NCI-H524 (cell line): ENCODE results near the gene CASKIN1.

Source experiments
- DNase-seq, 2 experiments: peaks; one replicate each; lab custom pipeline; 2025; lab: John Stamatoyannopoulos, UW

Gene CASKIN1

DNA sequence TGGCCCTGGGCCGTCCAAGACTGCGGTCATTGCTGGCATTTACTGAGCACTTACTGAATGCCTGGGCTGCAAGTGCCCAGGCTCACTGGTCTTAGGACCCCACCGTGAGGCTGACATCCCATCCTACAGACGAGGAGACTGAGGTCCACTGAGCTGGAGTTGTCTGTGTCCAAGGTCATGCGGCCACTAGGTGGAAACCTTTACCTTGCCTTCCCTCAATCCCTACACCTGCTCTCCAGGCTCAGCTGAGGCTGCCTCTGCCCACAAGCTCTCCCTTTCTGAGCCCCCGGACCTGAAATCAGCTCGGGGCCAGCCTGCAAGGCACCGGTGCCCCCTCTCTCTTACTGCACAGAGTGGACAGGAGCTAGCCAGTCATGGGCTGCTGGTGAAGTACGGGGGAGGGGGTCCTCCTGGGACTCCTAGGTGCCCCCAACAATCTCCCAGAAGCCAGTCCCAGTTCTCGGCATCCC lies 1.5 kb downstream of the CASKIN1 start:
- peak; percentile 48 to 70 for DNase-seq

DNA sequence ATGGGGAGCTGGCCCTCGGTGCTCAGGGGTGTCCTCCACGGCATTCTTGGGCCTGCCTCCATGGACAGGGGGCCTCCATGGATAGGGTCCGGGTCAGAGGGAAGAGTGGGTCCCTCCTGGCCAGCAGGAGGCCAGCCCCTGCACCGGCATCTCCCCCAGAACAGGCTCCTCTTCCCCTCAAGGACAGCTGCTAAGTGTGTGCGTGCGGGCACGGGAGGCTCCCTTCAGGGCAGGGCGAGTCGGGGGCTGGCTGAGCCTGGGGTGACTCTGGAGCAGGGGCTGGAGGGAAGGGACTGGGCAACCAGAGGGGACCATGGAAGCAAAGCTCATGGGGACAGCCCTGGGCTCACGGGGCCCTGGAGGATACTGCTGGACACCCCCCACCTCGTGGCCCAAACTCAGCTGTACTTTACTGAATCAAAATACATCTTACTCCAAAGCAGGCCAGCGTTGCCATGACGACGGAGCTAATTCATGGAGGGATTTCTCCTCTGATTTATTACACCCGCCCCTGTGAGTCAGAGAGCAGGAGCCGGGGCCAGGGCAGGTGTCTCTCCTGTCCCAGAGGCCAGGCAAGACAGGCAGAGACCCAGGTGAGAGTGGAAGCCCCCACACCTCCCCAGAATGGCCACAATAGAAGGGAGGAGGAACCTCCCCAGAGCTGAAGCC lies 2.1 kb downstream of the CASKIN1 start:
- DNase-seq = peak; percentile 39 to 41

DNA sequence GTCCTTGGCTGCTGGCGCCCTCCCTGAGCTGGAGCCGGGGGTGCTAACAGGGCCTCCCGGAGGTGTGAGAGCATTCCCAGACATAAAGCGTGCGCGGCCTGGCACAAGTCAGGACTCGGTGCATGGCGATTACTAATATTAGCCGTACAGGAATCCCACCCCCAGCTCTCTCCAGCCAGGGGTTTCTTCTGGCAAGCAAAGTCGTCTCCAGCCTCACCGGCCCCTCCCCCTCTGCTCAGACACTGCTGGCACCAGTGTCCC lies 5.0 kb downstream of the CASKIN1 start:
- DNase-seq = no peak

DNA sequence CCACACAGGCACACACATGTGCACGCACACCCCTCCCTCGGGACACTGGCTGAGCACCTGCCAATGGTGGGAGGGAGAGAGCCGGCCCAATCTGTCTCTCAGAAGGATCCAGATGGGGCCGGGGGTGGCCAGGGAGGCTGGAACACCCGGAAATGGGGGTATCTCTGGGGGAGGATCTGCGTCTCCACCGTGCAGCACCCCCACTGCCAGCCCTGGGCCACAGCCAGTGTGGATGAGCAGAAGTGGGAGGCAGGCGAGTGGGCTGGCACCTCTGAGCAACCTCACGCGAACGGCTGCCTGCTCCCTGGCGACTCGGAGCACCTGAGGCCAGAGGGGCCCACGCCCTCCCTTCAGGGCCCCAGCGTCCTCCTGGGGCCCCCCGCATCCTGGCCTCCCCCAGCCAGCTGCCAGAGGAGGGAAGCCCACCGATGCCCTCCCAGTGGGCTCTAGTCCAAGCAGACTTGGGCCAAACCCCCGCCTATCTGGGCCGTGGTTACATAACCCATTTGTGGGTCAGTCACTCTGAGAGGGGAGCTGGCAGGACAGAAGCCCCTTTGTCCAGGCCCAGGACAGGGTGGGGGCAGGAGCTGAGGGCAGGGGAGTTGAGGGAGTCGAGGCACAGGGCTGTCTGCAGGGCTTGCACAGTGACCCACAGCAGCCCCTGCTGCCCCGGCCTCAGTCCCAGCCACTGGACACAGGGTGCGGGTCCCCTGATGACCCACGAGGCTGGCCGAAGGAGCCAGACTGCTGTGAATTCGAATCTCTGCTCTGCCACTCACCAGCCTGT lies 5.6 kb downstream of the CASKIN1 start:
- peak; percentile 35 to 79 for DNase-seq

DNA sequence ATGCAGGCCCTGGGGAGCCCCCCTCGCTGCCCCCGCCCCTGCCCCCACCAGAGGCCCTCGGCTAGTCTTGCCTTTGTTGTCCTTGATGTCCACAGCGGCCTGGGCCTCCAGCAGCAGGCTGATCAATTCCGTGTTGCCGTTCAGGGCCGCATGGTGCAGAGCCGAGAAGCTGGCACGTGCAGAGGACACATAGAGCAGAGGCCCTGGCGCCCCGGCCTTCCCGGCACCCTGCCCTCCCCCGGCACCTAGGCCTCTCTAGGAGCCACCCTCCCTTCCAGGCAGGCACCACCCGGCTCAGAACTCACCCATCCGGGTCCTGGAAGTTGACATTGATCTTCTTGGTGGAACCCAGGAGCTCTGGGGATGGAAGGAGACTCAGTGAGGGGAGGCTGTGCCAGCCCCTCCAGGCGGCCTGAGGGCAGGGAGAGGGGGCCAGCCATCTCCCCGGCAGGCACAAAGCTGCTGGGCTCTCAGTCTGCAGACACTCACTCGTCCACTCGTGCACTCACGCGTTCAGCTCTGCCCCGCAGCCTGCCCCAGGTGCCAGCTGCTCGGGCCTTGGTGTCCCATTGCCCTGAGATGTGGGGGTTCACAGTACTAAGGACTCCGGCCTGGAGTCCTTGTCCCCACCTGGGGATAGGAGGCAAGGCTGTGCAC lies 6.3 kb downstream of the CASKIN1 start:
- no peak for DNase-seq

DNA sequence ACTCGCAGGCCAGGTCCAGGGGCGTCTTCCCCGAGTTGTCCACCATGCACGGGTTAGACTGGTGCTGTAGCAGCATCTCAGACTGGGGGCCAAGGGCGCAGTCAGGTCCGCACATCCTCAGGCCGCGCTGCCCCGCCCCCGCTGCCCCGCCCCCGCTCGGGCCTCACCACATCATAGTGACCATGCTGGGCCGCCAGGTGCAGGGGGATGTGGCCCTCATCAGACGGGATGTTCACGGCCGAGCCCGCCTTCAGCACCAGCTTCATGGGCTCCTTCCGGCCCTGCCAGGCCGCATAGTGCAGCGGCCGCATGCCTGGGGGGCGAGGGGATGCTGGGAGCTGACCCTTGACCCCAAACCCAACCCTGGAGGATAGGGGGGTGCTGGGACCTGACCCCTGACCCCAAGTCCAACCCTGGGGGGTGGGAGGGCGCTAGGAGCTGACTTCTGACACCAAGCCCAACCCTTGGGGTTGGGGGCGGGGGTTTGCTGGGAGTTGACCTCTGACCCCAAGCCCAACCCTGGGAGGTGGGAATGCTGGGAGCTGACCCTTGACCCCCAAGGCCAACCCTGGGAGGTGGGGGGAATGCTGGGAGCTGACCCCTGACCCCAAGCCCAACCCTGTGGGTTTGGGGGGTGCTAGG lies 7.0 kb downstream of the CASKIN1 start:
- DNase-seq = no peak

DNA sequence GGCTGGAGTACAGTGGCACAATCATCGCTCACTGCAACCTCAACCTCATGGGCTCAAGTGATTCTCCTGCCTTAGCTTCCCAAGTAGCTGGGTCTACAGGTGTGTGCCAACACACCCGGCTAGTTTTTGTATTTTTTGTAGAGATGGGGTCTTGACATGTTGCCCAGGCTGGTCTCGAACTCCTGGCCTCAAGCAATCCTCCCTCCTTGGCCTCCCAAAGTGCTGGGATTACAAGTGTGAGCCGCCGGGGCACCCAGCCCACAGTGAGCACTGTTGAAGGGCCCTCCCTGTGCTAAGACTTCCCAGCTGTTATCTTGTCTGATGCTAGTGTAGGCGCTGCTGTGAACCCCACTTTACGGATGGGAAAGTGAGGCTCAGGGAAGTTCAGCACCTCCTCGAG lies 8.0 kb downstream of the CASKIN1 start:
- no peak for DNase-seq

DNA sequence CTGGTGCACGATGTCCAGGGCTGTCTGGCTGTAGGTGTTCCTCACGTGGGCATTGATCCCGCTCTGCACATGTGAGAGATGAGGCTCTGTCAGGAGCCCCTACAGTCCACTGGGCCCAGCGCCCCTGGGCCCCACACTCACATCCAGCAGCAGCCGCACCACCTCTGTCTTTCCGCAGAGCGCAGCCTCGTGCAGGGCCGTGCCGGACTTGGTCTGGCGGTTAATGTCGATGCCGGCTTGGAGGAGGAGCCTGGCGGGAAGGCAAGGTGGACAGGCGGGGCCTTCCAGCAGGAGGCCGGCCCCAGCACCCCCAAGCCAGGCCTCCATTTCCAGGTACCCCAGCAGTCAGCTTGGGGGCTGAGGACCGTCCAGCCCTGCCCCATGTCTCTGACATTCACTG lies 9.2 kb downstream of the CASKIN1 start:
- DNase-seq = no peak

DNA sequence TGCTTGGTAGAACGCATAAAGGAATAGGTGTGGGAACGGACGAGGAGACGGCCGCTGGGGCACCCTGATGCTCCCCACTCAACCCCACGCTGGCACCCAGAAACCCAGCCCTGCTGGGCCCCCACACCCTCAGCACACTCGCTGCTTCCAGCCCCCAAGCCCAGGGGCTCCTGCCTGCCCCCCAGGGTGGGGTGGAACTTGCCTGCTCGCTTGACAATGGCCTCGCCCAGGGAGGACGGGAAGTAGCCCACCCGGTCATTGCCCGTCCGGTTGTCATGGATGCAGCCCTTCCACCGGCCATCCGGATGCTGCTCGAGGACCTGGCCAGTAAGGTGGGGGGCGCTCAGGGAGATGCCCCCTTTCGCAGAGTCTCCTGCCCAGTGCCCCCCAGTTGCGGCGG lies 9.9 kb downstream of the CASKIN1 start:
- no peak for DNase-seq

DNA sequence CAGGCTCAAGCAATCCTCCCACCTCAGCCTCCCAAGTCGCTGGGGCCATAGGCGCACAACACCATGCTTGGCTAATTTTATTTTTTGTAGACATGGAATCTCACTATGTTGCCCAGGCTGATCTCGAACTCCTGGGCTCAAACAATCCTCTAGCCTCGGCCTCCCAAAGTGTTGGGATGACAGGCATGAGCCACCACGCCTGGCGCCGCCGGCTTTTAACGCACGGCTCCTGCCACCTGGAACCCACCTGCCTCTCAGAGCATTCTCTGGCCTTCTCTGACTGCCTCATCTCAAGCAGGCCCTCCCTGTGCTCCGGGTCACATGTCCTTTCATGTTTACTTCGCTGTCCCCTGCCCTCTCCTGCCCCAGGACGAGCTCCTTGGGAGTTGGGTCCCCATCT lies 10.3 kb downstream of the CASKIN1 start:
- DNase-seq = no peak

DNA sequence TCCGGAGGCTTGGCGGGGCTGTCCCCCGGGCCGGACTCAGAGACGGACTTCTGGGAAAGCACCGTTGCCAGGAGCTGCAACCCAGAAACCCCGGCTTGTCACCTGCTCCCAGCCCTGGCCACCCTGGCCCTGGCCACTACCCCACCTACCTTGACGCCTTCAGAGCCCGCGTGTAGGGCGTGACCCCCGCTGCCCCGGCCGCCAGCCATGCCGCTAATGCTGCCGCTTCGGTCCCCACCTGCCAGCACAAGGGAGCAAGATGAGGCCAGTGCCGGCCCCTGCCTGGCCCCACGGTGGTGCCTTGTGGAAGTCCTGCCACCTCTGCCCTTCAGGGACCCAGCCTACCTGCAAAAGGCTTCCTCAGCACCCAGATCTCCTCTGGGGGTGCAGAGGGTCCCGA lies 11.4 kb downstream of the CASKIN1 start:
- DNase-seq = no peak

DNA sequence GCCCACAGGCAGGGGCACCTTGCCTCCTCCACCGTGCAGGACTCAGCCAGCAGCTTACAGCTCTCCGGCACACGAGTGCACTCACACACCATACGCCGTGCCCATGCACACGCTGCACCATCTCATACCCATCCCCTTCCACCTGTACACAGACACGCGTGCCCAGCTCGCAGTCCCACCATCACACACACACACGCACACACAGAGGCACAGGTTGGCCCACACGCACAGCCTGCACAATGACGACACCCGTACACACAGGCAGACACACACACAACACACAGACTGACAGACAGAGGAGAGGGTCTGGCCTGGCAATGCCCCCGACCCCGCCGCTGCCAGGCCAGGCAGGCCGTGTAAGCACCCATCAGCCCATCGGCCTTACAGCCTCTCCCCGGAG lies 12.1 kb downstream of the CASKIN1 start:
- no peak for DNase-seq

DNA sequence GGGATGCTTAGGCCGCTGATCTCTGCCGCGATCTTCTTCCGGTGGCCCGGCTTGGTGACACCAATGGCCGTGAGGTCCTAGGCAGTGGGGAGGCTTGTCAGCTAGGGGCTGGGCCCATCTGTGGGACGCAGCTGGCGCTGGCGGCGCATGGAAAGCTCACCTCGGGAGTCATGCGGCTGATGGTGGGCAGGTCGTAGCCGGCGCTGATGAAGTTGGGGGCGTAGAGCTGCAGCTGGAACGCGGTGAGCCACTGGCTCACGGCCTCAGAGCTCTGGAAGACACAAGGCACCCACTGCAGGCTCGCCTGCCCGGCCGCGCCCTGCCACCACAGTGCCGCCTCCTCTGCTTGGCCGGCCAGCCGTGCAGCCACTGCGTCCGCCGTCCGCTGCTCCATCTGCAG lies 12.7 kb downstream of the CASKIN1 start:
- DNase-seq = no peak

DNA sequence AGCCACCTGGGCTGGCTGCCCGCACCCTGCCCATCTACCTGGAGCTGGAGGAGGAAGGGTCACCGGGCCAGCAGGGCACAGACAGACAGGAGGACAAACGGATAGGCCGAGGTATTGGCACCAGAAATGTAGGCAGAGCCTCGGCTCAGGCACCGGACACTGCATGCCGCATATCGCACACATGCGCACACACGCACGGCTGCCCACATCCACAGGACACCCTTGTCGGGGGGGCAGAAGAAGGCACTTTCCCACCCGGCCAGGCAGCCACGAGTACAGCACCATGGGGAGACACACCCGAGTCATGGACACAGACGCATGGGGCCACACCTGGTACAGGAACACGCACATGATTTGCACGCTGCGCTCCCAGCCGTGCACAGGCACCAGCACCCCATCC lies 14.5 kb downstream of the CASKIN1 start:
- DNase-seq = no peak

DNA sequence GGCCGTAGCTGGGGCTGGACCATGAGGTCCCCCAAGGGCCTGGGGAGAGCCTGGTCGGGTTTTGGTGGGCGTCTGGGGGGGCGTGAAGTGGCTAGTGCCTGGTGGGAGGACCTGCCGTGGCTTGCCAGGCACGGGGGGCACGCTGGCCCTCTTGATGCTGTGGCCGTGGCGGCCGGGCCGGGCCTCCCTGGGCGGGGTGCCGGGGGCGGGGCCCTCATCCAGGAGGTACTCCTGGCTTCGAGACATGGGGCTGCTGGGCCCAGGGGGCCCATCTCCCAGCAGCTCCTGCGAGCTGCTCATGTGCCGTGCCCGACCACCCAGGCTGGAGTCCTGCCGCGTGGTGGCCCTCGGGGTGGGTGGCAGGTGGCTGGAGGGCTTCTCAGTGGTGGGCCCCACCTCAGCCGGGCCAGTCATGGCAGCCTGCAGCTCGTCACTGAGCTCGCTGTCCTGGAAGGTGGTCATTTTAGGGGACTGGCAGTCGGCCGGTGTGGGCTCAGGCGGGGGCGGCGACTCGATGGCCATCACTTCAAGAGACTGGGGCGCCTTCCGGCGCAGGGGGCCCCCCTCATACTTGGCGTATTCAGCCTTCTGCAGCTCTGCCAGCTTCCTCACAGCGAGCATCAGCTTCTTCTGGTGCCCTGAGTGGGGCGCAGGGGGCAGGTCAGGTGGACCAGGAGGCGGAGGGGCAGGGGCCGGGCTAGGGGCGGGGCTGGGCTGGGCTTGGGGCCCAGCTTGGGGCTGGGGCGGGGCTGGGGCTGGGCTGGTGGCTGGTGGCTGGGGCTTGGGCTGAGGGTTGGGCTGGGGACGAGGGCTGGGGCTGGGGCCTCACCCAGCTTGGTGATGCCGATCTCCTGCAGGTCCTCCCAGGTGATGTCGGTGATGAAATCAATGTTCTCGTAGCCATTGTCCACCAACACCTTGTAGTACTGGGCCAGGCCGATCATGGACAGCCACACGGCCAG lies 15.2 kb downstream of the CASKIN1 start:
- DNase-seq = no peak

DNA sequence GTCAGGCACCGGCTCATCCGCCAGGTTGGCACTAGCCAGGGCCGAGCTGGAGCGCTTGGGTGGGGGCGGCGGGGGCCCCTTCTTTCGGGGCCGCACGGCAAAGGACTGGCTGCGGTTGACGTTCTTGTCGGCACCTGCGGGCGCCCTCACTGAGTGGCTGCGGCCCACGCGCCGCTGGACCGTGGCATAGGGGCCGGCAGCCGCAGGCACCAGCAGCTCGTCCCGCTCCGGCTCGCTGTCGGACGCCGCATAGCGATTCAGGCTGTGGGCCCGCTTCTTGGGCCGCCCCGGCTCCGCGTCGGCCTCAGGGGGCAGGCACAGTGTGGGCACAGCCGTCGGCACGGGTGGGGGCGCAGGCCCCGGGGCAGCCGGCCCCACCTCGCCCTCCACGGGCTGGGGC lies 15.9 kb downstream of the CASKIN1 start:
- DNase-seq = no peak

DNA sequence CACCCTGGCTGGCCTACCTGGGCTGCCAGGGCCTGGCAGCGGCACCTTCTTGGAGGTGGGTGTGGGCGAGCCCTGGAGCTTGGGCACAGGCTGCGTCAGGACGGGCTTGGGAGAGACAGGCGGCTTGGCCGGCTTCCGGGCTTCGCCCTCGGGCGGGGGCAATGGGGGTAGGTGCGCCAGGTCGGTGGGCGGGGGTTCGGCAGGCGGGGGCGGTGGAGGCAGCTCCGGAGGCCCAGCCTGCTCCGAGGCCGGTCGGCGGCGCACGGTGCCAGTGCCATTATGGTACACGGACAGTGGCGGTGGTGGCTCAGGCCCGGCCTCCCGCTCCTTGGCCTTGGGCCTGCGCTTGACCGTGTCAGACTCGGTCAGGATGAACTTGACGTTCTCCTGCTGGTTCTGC lies 16.8 kb downstream of the CASKIN1 start:
- DNase-seq = no peak

DNA sequence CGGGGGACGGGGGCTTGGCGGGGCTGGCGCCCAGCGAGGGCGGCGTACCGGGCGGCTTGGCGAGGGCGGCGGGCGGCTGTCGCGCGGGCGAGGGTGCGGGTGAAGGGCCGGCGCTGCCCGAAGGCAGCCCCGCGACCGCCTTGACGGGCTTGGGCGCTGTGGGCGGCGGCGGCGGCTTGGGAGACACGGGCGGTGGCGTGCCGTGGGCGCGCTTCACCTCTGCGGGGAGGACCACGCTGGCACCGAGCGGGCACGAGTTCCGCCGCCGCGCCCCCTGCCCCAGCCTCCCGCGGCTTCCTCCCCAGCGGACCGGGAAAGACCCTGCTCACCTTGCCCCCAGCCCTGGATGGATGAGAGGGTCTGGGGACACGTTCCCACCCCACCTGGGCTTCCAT lies 17.3 kb downstream of the CASKIN1 start:
- no peak for DNase-seq

DNA sequence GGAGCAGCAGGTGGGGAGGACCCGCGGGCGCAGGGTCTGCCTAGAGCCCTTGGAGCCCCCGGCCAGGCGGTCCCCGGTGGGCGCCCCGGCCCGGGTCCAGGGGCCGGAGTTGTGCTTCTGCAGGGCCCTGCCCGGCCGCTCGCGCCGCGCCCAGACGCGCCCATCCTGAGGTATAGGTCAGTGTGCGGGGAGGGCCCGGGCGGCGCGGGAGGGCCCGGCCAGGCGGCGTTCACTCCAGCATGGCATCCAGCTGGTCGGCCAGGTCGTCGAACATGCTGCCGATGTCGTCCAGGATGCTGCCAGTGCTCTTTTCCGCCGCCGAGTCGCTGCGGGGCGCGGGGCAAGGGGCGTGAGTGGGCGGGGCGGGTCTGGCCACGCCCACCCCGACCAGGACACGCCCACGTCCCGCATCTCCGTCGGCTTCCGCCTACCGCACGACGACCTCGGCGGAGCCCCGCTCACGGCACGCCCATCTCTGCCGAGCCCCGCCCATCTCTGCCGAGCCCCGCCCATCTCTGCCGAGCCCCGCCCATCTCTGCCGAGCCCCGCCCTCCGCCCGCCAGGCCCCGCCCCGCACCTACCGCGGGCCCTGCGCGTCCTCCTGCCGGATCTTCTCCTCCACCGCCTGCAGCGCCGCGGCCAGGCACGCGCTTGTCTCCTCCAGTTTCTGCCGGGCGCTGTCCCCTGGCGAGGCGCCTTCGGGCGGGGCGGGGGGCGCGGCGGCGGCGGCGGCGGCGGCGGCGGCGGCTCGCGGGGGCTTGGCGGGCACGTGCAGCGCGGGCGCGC lies 17.9 kb downstream of the CASKIN1 start:
- no peak for DNase-seq

DNA sequence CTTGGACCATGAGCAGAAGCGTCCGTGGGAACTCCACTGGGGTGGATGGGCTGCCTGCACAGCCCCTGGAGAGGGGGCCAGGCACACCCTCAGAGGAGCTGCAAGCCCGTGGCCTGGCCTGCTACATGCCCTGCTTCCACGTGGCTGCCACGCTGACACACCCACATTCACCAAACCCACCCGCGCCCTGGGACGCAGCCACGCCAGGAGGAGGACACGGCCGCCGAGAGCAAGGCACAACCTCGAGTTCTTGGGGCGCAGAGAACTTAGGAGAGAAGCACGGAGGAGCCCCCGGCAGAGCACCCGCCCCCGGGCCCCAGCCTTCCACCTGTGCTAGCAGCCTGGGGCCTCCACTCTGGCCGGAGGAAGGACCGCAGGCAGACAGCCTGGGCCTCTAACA lies 18.8 kb downstream of the CASKIN1 start:
- no peak for DNase-seq

DNA sequence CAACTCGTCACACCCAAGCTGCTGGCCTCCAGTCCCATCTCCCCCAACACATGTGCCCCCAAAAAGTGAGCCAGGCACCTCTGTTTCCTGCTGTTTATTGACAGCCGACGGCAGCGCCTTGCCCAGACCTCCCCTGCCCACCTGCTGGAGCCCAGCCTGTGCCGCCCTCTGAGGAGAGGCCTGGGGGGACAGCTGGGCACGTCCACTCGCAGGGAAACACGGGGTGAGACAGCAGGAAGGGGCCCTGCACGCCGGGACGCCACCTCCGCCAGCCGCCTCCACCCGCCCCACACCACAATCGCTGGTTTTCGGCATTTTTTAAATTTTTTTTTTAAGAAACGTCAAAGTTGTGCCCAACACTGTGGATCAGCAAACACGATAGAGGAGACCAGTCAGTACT lies 19.3 kb downstream of the CASKIN1 start:
- DNase-seq = no peak
